Vagina (tissue), 2 donors: ENCODE results near the gene KRT23. TPM values are rescaled to one million over a fixed set of nuclear protein-coding genes. Genes with fewer than 3 reads are reported as not detected.

Source experiments
- DNase-seq, 2 donors: peaks; one replicate each; pipeline ENCODE4 v3.0.0-alpha.2; 2017; ENCODE audit errors: extremely low spot score in 2 of 2
- H3K27ac ChIP-seq: fragments of 200-600 bp; sonication (generic); one replicate; pipeline ENCODE4 v1.5.1; 2019
- H3K27me3 ChIP-seq: fragments of 200-600 bp; sonication (generic); one replicate; pipeline ENCODE4 v1.5.1; 2019
- H3K36me3 ChIP-seq, 2 donors: fragments of 200-600 bp; sonication (generic); one replicate each; pipeline ENCODE4 v1.5.1; 2017 to 2019
- H3K4me1 ChIP-seq: fragments of 200-600 bp; sonication (generic); one replicate; pipeline ENCODE4 v1.5.1; 2019
- H3K4me3 ChIP-seq, 2 donors: fragments of 200-600 bp; sonication (generic); 1 replicate in 1 of 2; 2 replicates in 1 of 2; pipeline ENCODE4 v1.5.1; 2016 to 2019
- H3K9me3 ChIP-seq: fragments of 200-600 bp; sonication (generic); one replicate; pipeline ENCODE4 v1.5.1; 2019
- CTCF ChIP-seq, 3 experiments: fragments of 450-650 bp in 2 of 3; fragments of 200-600 bp in 1 of 3; sonication (generic) in 1 of 3; IDR thresholded peaks; one replicate each; pipeline ENCODE4 v1.5.1; 2017 to 2019; ENCODE audit warnings: antibody characterized with exemption in 3 of 3, mild to moderate bottlenecking in 2 of 3, moderate library complexity in 2 of 3
- POLR2A ChIP-seq, 2 donors: fragments of 450-650 bp; IDR thresholded peaks; one replicate each; pipeline ENCODE4 v1.6.1; 2017; ENCODE audit warnings: antibody characterized with exemption in 2 of 2, mild to moderate bottlenecking in 2 of 2, moderate library complexity in 2 of 2
- POLR2AphosphoS5 ChIP-seq, 2 donors: sonication (generic); formaldehyde crosslinking; IDR thresholded peaks; one replicate each; pipeline ENCODE4 v1.9.0; 2017; ENCODE audit warnings: antibody characterized with exemption in 2 of 2, mild to moderate bottlenecking in 2 of 2, low read depth in 1 of 2; ENCODE audit not compliant: insufficient read depth in 1 of 2
- intact Hi-C: fragments of 100-400 bp; cut with DNase I; formaldehyde crosslinking; loops from one replicate; pipeline ENCODE4 v1.15.1; 2023
- total RNA-seq: library from RNA; depleted of rRNA; stranded (reverse); fragments of >200 nt; gene quantifications from one replicate; pipeline ENCODE4 v1.2.3, GENCODE V29; 2016

The KRT23 gene
- total RNA-seq, 1 donor from 2014 or later, result 0.98 TPM

- Histone ChIP-seq H3K36me3 (no peaks in the 10 kb centered on the region), H3K4me1 (no peaks in the 10 kb centered on the region), H3K4me3 (no peak overlapping the region), H3K27me3 (no peaks in the 10 kb centered on the region), H3K9me3 (no peaks in the 10 kb centered on the region), H3K27ac (no peak overlapping the region)
- TF ChIP-seq CTCF (IDR thresholded peaks at IDR 0.05) (no peak), POLR2AphosphoS5 (IDR thresholded peaks at IDR 0.05; ENCODE audit: insufficient read depth in 1 of 2, low read depth in 1 of 2) (no peak), POLR2A (IDR thresholded peaks at IDR 0.05) (no peak)
- DNase-seq, result no peak
- intact Hi-C loops, result no loop called here
Observed at GRCh38 chr17:40936437-40936971, 942 bp downstream of the KRT23 start.

- Histone ChIP-seq H3K4me1 (no peaks in the 10 kb centered on the region), H3K36me3 (no peaks in the 10 kb centered on the region), H3K27me3 (no peaks in the 10 kb centered on the region), H3K9me3 (no peaks in the 10 kb centered on the region), H3K27ac (no peak overlapping the region), H3K4me3 (no peak overlapping the region)
- DNase-seq, result no peak
- TF ChIP-seq POLR2A (IDR thresholded peaks at IDR 0.05) (no peak), POLR2AphosphoS5 (IDR thresholded peaks at IDR 0.05; ENCODE audit: insufficient read depth in 1 of 2, low read depth in 1 of 2) (no peak), CTCF (IDR thresholded peaks at IDR 0.05) (no peak)
- intact Hi-C loops, result no loop called here
Observed at GRCh38 chr17:40935624-40936023, 1.8 kb downstream of the KRT23 start.

GRCh38 chr17:40932608-40933007 is 4.8 kb downstream of the KRT23 start:
- no peaks in the 10 kb centered on the region for H3K36me3 ChIP-seq
- no peak for TF ChIP-seq POLR2AphosphoS5 (IDR thresholded peaks at IDR 0.05; ENCODE audit: insufficient read depth in 1 of 2, low read depth in 1 of 2)
- TF ChIP-seq CTCF (IDR thresholded peaks at IDR 0.05), result no peak
- TF ChIP-seq POLR2A (IDR thresholded peaks at IDR 0.05), result no peak
- no peak overlapping the region for H3K27ac ChIP-seq
- H3K4me1 ChIP-seq, result no peaks in the 10 kb centered on the region
- intact Hi-C loops, result no loop called here
- no peaks in the 10 kb centered on the region for H3K9me3 ChIP-seq
- no peak overlapping the region for H3K4me3 ChIP-seq
- no peak for DNase-seq
- H3K27me3 ChIP-seq, result no peaks in the 10 kb centered on the region

GRCh38 chr17:40931311-40931710 is 6.1 kb downstream of the KRT23 start:
- no peaks in the 10 kb centered on the region for H3K36me3 ChIP-seq
- DNase-seq, result no peak
- no peak overlapping the region for H3K27ac ChIP-seq
- no peaks in the 10 kb centered on the region for H3K9me3 ChIP-seq
- H3K27me3 ChIP-seq, result no peaks in the 10 kb centered on the region
- no peaks in the 10 kb centered on the region for H3K4me1 ChIP-seq
- no peak for TF ChIP-seq CTCF (IDR thresholded peaks at IDR 0.05)
- TF ChIP-seq POLR2AphosphoS5 (IDR thresholded peaks at IDR 0.05; ENCODE audit: insufficient read depth in 1 of 2, low read depth in 1 of 2), result no peak
- TF ChIP-seq POLR2A (IDR thresholded peaks at IDR 0.05), result no peak
- intact Hi-C loops, result no loop called here
- H3K4me3 ChIP-seq, result no peak overlapping the region

GRCh38 chr17:40926341-40926740 is 11.1 kb downstream of the KRT23 start:
- Histone ChIP-seq H3K4me1 (peaks cover 17% of the 10 kb centered on the region), H3K4me3 (no peak overlapping the region), H3K36me3 (no peaks in the 10 kb centered on the region), H3K27ac (no peak overlapping the region), H3K27me3 (no peaks in the 10 kb centered on the region), H3K9me3 (no peaks in the 10 kb centered on the region)
- intact Hi-C loops, result no loop called here
- TF ChIP-seq CTCF (IDR thresholded peaks at IDR 0.05) (no peak), POLR2AphosphoS5 (IDR thresholded peaks at IDR 0.05; ENCODE audit: insufficient read depth in 1 of 2, low read depth in 1 of 2) (no peak), POLR2A (IDR thresholded peaks at IDR 0.05) (no peak)
- no peak for DNase-seq
